Stimulated activated CD8-positive, alpha-beta memory T cell treated with anti-CD3 and anti-CD28 coated beads, Interleukin-2, amount 100 ng/mL, for 48 hours (primary cell): Measurements from ENCODE around the gene CABCOCO1.

Source experiments
- DNase-seq, 2 donors: peaks; one replicate each; pipeline ENCODE4 v3.0.0-alpha.2; 2020; ENCODE audit warnings: low read depth in 2 of 2

CABCOCO1 gene

DNA sequence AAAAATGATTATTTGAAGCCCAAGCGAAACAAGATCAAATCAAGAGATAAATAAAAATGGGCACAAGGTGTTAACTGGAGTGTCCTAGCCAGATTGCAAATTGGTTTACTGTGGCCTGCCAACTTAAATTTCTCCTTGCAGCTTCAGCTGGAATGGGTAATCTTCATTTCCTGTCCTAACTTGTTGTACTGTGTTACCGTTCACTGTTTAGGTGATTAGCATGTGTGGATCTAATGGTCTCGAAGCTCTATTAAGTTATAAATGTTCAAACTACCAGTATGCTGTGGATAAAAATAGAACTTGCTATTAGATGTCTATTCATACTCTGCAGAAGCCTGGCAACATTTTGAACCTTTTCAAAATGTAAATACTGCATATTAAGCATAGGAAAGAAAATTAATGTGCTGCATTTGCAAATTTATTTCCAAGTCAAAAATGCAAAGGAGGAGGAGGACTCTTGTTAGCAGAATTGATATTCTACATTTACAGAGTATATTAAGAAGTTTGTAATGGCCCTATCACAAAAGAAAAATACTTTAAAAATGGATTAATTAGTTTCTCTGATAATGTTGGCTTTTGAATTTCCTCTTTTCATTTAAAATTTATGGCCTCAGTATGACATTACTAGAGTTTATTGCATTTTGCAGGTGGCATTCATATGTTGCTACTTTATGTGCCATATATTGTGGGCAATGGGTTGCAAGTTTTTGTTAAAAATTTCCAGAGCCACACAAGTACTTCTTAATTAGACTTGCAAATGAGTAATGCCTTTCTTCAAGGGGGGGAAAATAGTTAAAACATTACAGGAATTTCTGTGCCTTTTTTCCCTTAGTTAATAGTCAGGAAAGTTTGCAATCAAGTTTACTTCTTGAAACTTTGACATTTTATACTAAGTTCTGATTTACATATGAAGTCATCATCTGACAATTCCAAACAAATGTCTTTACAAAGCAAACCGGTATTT is 92.1 kb downstream of the CABCOCO1 start:
- no peak for DNase-seq

DNA sequence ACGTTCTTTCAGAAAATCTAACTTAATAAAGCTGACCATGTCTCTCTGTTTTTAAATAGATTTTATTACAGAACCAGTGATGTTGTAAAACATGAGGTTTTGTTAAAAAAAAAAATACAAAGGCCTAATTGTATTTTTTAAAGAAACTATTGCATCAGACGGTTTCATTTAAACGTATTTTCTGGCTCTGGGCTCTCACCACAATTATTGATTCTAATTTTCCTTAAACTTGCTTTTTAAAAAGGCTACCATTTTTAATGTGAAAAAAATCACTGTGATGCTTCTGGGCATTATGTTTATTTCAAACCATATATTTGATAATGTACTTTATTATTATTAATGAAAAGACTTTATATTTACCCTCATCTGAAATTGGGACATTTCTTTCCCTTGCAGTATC is 94.3 kb downstream of the CABCOCO1 start:
- no peak for DNase-seq

DNA sequence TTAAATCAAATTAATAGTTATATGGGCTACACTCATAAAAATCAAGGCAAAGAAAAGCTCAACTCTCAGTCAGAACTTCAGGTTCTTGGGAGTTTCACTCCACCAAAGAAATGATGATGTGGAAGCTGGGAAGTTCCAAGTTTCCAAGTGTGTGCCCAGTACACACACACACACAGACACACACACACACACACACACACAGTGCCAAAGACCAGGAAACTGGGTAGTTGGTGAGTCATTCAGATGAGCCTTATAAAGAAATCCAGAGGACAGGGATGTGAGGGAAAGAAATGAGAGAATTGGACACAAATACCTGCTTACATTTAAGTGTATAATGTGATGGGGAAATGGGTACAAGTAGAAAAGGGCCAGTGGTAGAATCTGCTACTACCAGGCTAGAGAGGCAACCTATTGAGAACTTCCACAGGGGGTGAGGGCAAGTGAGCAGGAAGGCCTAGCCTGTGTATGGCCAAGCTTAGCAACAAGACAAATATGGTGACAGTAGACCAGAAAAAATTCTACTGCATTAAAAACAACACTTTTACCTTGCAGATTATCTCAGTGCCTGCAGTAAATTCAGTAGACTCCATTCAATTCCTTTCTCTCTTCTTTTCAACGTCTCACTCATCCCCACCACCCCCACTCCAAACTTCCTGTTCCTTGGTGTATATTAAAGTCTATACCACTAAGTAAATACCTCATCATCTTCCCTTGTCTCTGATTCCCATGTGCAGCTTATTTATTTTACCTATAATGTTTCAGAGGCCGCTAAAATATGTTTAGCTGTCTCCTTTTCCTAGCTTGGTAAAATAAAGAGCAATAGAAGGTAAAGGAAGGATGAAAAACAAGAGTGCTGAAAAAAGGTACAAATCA is 95.0 kb downstream of the CABCOCO1 start:
- DNase-seq = no peak

DNA sequence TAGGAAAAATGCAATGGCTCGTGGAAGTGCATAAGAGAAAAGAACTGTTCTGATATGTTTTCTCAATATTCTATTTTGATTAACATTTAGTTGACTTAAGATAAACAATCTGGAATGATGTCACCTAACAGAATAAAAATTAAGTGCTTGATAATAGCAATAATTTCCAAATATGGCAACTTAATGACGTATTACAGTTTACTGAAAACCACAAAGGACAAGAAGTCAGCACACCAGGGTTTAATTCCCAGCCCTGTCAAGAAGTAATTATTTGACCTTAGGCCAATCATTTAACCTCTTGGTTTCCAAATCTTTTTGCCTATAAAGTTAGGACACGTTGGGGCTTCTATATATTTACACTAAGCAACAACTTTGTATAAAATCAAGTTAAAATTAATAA is 95.7 kb downstream of the CABCOCO1 start:
- DNase-seq = no peak

DNA sequence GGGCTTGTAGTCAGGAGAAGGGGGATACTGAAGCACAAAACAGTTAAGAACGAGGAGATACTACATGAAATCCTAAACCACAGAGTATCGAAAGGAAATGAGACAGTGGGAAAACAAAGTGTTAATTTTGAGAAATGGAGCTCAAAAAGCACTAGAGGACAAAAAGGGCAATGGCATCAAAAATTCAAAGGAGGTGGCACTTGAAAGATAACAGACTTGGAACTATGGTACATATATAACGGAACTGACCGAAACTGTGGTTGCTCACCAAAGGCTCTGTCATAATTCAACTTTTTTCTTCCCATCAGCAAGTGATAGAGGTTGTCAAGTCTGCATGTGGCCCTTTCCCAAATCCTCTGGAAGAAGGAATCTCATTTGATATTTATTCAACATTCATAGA is 97.0 kb downstream of the CABCOCO1 start:
- DNase-seq = no peak

DNA sequence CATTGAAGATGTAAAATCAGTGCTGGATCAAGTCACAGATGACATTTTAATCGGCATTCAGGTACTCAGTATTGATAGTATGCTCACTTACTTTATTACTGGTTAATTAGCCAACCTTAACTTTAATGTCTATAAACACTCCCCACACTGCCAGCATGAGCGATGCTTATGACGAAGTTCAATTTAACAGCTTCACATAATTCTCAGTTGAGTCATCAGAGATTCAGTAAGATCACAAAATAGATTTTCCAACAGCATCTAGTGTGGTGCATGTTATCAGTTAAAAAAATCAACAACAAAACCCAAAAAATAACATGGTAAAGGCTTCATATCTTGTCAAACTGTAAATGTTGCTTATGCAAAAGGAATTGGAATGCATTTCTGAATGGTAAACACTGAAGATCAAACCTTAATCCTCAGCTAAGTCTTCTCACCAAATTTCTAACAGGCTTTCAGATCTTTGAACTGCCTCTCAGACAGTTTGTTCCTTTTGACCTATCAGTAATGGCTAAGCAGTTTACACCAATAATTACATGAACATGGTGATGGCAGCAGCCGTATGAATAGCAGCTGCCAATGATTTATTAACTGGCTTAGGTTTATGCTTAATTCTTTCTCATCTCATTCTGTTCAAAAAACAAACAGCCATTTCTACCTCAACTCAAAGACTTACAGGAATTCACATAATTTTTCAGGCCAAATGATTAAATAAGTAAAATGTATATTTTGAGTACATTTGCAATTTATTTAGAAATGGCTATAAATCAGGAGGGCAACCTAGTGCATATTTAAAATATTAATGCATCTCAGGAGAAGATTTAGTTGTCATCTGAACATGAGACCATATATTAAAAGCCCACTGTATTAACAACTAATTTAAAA is 98.5 kb downstream of the CABCOCO1 start:
- no peak for DNase-seq

DNA sequence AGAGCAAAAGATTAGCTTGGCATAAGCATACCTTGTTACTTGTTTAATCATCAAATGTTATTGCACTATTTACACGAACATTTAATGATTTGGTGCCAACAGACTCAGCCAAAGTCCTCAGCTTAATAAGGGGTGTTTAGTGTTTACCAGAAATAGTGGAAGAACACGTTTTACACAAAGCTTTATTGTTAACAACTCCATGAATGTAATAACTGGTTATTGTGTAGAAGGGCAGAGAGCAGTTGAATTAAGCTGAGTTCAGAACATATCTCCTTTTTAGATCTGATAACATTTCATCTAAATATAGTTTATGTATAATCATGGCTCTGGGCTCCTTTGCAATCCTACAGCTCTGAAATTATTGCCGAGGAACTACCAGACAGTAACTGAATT is 99.1 kb downstream of the CABCOCO1 start:
- no peak for DNase-seq

DNA sequence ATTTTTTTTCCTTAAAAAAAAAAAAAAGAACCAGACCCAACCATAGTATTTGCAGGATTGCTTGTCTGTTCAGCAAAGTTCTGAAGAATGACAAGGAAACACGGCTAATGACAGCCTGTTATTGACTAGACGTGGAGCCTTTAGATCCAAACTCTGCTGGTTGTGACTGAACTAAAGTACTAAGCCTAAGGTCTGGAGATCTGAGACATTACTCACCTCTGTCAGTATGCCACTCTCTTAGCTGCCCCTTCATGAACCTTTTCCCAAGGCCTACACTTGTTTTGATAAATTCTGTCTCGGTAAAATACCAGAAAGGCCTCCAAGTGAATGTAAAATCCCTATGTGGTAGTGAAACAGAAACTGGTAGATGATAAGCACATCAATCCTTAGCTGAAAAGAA is 101.0 kb downstream of the CABCOCO1 start:
- DNase-seq = no peak

DNA sequence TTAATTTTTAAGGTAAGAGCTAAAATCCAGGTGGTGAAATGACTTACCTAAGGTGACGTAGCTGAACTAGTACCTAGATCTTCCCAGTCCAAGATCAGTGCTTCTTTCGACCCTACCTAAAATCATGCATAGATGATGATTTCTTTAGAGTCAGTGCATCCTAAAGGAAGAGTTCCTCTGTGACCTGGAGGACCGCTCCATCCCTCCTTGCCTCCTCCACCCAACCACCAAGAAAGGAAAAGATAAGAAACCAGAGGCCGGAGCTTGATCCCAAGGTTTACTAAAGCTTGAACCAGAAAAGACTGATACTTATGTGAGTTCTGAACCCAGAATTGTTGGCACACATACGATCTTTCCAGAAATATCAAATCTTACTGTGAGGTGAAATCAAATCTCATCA is 101.8 kb downstream of the CABCOCO1 start:
- no peak for DNase-seq

DNA sequence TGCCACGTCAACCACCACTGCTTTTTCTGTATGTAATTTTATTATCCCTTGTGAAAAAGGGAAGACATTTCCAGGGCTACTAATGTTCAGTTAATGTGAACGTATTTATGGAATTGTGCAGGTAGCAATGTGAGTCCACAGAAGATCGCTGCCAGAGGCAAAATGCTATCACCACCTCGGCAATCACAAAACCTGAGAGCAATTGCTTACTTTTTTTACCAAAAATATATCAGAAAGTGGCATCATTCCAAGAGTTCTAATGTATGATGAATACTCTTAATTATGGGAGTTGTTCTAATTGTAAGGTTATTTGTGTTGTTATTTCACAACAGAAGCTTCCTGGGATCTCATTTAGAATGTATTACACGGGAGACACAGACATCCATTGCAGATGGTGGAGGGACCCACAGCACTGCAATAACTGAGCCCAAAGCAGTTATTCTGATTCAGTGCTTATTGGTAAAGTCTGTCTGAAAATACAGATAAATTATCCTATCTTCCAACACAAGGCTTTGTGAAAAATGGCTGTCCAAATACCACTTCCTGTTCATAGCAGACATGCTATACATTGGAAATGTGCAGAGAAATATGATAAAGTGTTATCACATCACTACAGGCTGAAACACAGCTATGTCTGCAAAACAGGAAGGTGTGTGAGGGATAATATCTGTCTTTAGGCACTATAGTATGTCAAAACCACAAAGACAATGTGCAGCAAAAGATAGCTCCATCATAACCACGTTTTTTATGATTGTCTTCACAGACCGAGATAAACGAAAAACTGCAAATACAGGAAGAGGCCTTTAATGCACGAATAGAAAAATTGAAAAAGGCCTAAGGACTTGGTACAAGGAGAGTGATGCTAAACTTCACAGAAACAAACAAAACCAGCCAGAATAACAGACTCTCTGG is 102.7 kb downstream of the CABCOCO1 start:
- DNase-seq = no peak

DNA sequence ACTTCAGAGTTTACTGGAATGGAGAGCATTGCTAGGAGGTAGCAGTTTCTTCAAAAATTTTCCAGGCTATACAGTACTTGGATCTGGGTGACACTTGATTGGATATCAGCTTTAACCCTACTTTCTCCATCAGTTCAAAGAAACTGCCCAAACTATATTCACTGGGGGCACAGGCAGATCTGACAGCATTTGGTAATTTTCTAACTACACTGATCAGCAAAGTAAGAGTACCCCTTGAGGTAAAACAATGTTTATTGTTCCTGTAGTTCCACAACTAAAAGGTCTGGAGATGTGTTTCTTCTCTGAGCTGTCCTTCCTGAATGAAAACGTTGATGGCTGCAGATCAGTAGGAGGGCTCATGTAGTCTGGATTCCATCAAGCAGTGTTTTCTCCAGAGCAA is 104.2 kb downstream of the CABCOCO1 start:
- no peak for DNase-seq

DNA sequence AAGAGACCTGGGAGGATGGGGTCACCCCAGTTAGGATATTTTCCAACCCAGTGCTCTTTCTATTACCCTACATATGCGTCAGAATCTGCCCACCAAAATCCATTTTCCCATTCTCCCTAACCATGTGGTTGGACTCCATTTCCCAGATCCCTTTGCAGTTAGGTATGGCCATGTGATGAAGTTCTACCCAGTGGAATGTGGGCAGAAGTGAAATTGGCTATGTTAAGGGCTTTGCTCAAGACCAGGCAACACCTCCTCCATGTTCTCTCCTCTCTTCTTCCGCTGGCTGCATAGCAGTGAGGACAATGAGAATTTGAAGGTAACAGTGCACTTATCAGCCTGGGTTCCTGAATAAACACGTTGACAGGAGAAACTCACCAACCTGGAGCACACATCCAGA is 111.3 kb downstream of the CABCOCO1 start:
- no peak for DNase-seq

DNA sequence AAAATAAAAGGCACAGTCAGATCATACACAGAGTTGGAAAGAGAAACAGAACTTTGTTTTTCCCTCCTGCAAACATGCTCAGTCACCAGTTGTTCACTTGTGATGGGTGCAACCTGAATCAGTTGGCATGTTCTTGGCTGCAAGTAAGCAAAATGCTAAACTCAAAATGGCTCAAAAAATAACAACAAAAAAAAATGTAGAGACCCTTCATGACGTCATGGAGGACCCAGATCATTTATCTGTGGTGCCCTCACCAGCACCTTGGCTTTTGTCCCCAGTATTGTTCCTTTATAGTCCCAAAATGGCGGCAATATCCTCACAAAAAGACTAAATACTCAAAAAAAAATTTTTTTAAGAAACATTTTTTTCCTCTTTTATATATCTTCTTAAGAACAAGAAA is 112.4 kb downstream of the CABCOCO1 start:
- DNase-seq = no peak

DNA sequence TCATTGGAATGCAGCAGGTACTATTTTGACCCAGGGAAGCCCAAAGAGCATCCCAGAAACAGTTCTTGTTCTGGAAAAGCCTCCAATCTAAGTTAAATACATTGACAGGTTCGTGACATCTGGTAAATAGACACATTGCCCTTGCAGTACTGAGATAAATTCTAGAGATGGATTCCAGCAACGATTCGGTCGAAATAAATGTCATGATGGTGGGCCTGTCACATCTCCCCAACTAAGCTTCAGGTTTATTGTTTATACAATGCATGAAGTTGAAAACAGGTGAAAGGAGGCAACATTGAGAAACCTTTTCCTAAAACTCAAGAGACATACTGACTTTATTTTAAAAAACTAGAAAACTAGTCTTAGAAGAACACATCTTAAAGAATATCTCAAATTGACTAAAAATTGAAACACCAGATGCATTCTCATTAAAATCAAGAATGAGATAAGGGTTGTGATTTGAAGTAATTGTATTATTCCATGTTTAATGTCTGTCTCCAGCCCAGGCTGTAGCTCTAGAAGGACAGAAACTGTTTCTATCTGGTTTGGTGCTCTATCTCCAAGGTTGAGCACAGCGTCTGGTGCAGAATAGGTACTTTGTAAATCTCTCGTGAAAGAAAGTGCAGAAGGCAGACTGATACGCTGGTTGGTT is 114.0 kb downstream of the CABCOCO1 start:
- DNase-seq = no peak

DNA sequence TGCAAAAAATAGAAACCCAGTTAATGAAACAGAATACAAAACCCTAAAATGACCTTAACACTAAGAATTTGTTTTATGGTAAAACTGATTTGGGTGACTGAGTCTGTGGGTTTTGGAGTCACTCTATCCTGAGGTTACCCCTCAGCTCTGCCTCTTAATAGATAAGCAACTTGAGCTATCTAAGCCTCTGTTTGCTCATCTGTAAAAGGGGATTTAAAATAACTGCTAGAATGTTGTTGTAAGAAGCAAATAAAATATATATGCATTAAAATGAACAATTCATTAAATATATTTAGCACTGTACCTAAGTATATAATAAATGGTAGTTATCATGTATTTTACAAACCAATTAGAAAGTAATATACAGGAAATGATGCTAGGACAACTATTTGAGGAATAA is 115.4 kb downstream of the CABCOCO1 start:
- DNase-seq = no peak

DNA sequence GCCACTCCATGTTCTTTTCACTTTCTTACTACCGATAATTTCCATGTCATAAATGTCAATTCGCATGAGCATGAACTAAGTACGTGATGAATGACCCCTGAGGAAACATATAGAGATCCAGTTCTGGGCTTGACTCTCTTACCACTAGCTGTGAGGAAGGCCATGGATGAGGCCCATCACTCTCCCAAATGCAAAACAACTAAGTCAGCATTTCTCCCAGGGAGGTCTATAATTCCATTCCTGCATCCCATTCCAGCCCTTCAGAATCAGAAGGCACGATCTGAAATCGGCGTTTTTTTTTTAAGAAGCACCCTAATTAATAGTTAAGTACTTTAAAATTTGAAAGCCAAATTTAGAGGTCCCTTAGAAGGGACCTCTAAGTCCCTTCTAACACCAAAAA is 116.5 kb downstream of the CABCOCO1 start:
- no peak for DNase-seq

DNA sequence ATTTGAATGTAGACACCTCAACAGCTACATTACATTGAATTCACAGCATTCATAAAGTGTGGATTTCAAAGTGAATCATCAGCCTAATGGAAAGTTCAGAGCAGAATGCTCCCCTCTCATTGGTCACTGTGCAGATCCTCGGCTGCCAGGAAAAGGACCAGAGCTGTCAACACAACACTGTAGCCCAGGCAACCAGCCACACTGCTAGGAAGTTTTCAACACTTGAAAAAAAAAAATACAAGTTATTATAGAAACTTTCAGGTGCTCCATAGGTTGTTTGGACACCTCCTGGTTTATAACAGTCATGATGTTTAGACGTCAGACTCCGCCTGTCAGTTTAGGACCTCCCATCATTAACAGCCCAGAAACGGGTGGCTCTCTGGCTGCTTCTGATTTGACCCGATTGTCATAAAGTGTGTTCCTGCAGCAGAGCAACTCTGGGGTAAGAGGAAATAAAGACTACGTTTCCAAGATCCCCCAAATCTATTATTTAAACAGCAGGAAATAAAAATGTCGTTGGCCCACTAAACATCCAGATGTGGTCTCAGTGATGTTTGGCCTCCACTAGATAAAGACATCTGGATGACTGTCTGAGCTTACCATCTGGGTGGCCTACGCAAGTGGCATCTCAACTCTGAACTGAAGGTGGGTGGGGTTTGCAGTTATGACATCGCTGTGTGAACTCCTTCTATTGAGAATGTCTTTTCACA is 117.4 kb downstream of the CABCOCO1 start:
- DNase-seq = no peak

DNA sequence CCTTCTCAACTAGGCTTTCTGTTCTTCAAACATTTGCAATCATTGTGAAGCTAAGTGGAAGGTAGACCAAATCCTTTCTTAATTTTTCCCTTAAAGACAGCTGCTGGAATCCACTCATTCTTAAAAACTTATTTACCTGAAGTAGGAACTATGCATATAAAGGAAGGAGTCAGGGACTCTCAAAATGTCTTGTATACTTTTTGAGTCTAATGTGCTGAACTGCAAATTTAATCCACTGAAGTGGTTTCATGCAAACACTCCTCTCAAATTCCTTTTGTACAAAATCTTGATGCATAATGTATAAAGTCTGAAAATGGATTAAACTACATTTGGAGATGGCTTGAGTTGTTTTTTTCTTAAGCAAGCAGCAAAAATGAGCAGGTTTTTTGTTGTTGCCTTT is 118.0 kb downstream of the CABCOCO1 start:
- DNase-seq = no peak

DNA sequence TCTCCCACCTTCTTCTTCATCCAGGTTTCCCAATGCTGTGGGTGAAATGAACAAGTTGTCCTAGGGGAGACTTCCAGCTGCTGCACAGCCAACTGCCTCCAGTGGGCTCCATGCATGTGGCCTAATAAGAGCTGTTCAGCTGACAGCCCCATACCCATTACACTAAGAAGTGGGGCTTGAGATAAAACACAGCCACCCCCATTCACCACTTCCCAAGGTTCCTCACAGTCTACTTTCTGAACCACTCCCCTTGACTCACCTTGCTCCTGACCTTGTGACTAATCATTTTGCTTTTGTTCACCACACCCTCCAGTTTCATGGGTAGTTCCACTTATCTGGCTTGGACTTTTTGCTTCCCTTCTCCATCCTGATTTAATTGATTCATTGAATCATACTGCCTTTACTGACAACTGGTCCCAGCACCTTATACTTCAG is 119.3 kb downstream of the CABCOCO1 start:
- no peak for DNase-seq
